Ovary (tissue), 3 donors: Measurements from ENCODE around the gene SOCS3.

Experiments used
- CTCF ChIP-seq, 3 donors: fragments of 450-650 bp in 2 of 3; fragments of 200-600 bp in 1 of 3; IDR thresholded peaks; one replicate each; pipeline versions ENCODE4 v1.5.1 to v1.8.0; 2016 to 2022; ENCODE audit warnings: antibody characterized with exemption in 3 of 3, mild to moderate bottlenecking in 1 of 3
- EP300 ChIP-seq: sonication (generic); formaldehyde crosslinking; IDR thresholded peaks from one replicate; pipeline ENCODE4 v1.6.1; 2017; ENCODE audit warnings: antibody characterized with exemption
- POLR2A ChIP-seq: fragments of 450-650 bp; IDR thresholded peaks from one replicate; pipeline ENCODE4 v1.6.1; 2017; ENCODE audit warnings: antibody characterized with exemption, mild to moderate bottlenecking, moderate library complexity
- donor health status: DM: no; HTN: no; CAD: no.

- TF ChIP-seq POLR2A (no peak), CTCF (IDR thresholded peaks at IDR 0.05) (no peak), EP300 (no peak)
These were observed 46.5 kb upstream of the SOCS3 start for GRCh38 chr17:78406396-78406795.
